ENCODE data around the gene TBPL1. TPM values are rescaled to one million over a fixed set of nuclear protein-coding genes. Genes with fewer than 3 reads are reported as not detected.

The TBPL1 gene
- total and polyA plus RNA-seq, 2 of the 8 experiments (the other 6 are each of a cell fraction or from before 2014, with no cell fraction given) = 32.5 to 67.0 TPM

- Histone ChIP-seq H2BK20ac (ENCODE audit: low read length) (no peak overlapping the region), H2AFZ (ENCODE audit: low read length) (no peak overlapping the region), H3K9me3 (ENCODE audit: insufficient read depth in 2 of 2, low read depth in 1 of 2, low read length in 1 of 2) (no peaks in the 10 kb centered on the region), H3K23me2 (ENCODE audit: low read depth, low read length) (no peaks in the 10 kb centered on the region), H4K5ac (ENCODE audit: insufficient read length, low read depth, low read length) (no peak overlapping the region), H3K23ac (ENCODE audit: insufficient read length) (no peak overlapping the region), H3K27ac (ENCODE audit: low read depth, low read length) (no peak overlapping the region), H2BK15ac (ENCODE audit: low read length) (no peak overlapping the region), H3K4ac (replicated peaks; ENCODE audit: insufficient read length, low read depth, low read length) (no peak overlapping the region), H3K36me3 (ENCODE audit: control insufficient read depth in 2 of 4, insufficient read depth in 4 of 4, low read length in 3 of 4) (no peaks in the 10 kb centered on the region), H4K91ac (replicated peaks; ENCODE audit: insufficient read length, low read length) (no peak overlapping the region), H3K14ac (ENCODE audit: insufficient read length) (no peak overlapping the region), H3K56ac (replicated peaks; ENCODE audit: insufficient read length, low read depth, low read length) (no peak overlapping the region), H2AK5ac (ENCODE audit: low read depth, low read length) (no peak overlapping the region), H3K79me1 (ENCODE audit: low read depth, low read length) (no peaks in the 10 kb centered on the region), H2BK12ac (ENCODE audit: low read depth, low read length) (no peak overlapping the region), H3K79me2 (ENCODE audit: control insufficient read depth in 1 of 2, insufficient read depth in 2 of 2, low read length in 2 of 2) (no peaks in the 10 kb centered on the region), H3K27me3 (replicated peaks in 1 of 4; ENCODE audit: control insufficient read depth in 3 of 4, extremely low read depth in 1 of 4, insufficient read depth in 3 of 4, low read length in 3 of 4) (no peaks in the 10 kb centered on the region; a peak in 1 of 7 replicates), H3K4me1 (replicated peaks in 1 of 4; ENCODE audit: control insufficient read depth in 3 of 4, insufficient read depth in 4 of 4, low read length in 3 of 4) (0 out of 7 replicates have a peak, but pooled peaks cover 0 to 2% (median 0%) of the 10 kb centered on the region in 4 experiments), H4K20me1 (replicated peaks in 1 of 2; ENCODE audit: control insufficient read depth in 1 of 2, insufficient read depth in 2 of 2, low read length in 2 of 2) (no peaks in the 10 kb centered on the region), H2BK120ac (replicated peaks; ENCODE audit: low read depth, low read length) (no peak overlapping the region), H4K8ac (ENCODE audit: extremely low read depth, insufficient read depth, low read length) (no peak overlapping the region), H3K9ac (replicated peaks in 1 of 4; ENCODE audit: extremely low read depth in 1 of 4, low read depth in 3 of 4, low read length in 3 of 4) (no peak overlapping the region), H3K4me2 (ENCODE audit: insufficient read depth in 1 of 2, low read depth in 2 of 2, low read length in 2 of 2) (no peak overlapping the region), H2BK5ac (ENCODE audit: low read depth, low read length) (no peak overlapping the region), H3K4me3 (ENCODE audit: extremely low read depth in 1 of 4, insufficient read depth in 2 of 4, low read depth in 3 of 4, low read length in 4 of 4) (no peak overlapping the region), H3K18ac (ENCODE audit: extremely low read depth, low read length) (no peak overlapping the region)
- FAIRE-seq (no peak), DNase-seq (ENCODE audit: low read depth in 1 of 2, low spot score in 2 of 2) (no peak)
- CTCF ChIA-PET (ENCODE audit: partially characterized antibody) = interaction anchor here (0.6 to 1.0 kb wide), 2 partner anchors 31 to 862 kb away, joined by 3 read pairs; no protein-coding TSS in a partner anchor
- POLR2A ChIA-PET (ENCODE audit: partially characterized antibody) = no interaction called here
- WGBS, 2 experiments (ENCODE audit: extremely low coverage in 1 of 2, insufficient coverage in 1 of 2, insufficient read length in 1 of 2, insufficient replicate concordance in 2 of 2, low coverage in 1 of 2, low lambda C conversion rate in 2 of 2, missing lambda C conversion rate in 1 of 2) = 81% methylated on average over 1 of the region's 1 CpG; no CpG with 5 or more reads in 1 of the 2 experiments
- TF ChIP-seq SRF (IDR thresholded peaks at IDR 0.05; ENCODE audit: low read depth, low read length) = no peak
- no peak for TF ChIP-seq JUN (IDR thresholded peaks at IDR 0.05; ENCODE audit: low read depth, low read length)
- no peak for TF ChIP-seq RBBP5 (IDR thresholded peaks at IDR 0.05; ENCODE audit: borderline replicate concordance, low read depth, low read length)
- no peak for TF ChIP-seq HDAC2 (IDR thresholded peaks at IDR 0.05; ENCODE audit: borderline replicate concordance in 1 of 2, low read depth in 2 of 2, low read length in 2 of 2)
- TF ChIP-seq BCL11A (IDR thresholded peaks at IDR 0.05; ENCODE audit: low read depth in 2 of 2, low read length in 2 of 2) = no peak
- TF ChIP-seq KDM4A (IDR thresholded peaks at IDR 0.05; ENCODE audit: low read depth, low read length, severe bottlenecking) = no peak
- no peak for TF ChIP-seq CTCF (IDR thresholded peaks at IDR 0.05; ENCODE audit: control extremely low read depth in 1 of 3, insufficient read depth in 1 of 3, low read depth in 1 of 3, low read length in 3 of 3)
- no peak for TF ChIP-seq MAFK (IDR thresholded peaks at IDR 0.05; ENCODE audit: low read depth, low read length)
- TF ChIP-seq POLR2A (IDR thresholded peaks at IDR 0.05; ENCODE audit: control extremely low read depth in 1 of 2, low read depth in 2 of 2, low read length in 2 of 2) = no peak
- TF ChIP-seq TEAD4 (IDR thresholded peaks at IDR 0.05; ENCODE audit: low read depth, low read length) = no peak
These were observed 67.0 kb downstream of the TBPL1 start for GRCh38 chr6:134020071-134020470.
